IMR-90 (cell line): ENCODE measurements around the gene ABL2. TPM values are rescaled to one million over a fixed set of nuclear protein-coding genes. Genes with fewer than 3 reads are reported as not detected.

Experiments
- ATAC-seq: fragments of 200-7000 bp; cut with Tn5 transposase; 2 replicates; pipeline ENCODE4 v1.9.1; 2020; ENCODE audit warnings: low read depth, mild to moderate bottlenecking, moderate library complexity
- BruUV-seq: library from RNA; stranded (reverse); fragments of 400-500 nt; replicated peaks from 2 replicates; lab custom pipeline; 2021; lab: Mats Ljungman, UMichigan
- CTCF ChIA-PET: fragments of 300-600 bp; formaldehyde crosslinking; extraction: SDS; loops from one replicate; lab custom pipeline; 2021; ENCODE audit warnings: antibody characterized with exemption; lab: Yijun Ruan, JAX
- POLR2A ChIA-PET: fragments of 300-600 bp; sonication (Branson Sonifier 250); formaldehyde crosslinking; loops from one replicate; lab custom pipeline; 2022; ENCODE audit warnings: antibody characterized with exemption; ENCODE audit not compliant: unreplicated experiment; lab: Charles Lee
- DNase-seq: peaks from one replicate; pipeline ENCODE4 v3.0.0; 2013
- H2AFZ ChIP-seq: replicated peaks from 2 replicates; pipeline ENCODE3; 2013; ENCODE audit warnings: low read length, mild to moderate bottlenecking; ENCODE audit not compliant: poor library complexity
- H2AK5ac ChIP-seq: 2 replicates; pipeline ENCODE4 v1.6.1; 2013; ENCODE audit warnings: low read depth, low read length, inconsistent platforms
- H2AK9ac ChIP-seq: replicated peaks from 2 replicates; pipeline ENCODE3; 2013; ENCODE audit warnings: mild to moderate bottlenecking, low read depth, low read length, moderate library complexity; ENCODE audit not compliant: poor library complexity
- H2BK120ac ChIP-seq: 2 replicates; pipeline ENCODE4 v1.6.1; 2013; ENCODE audit warnings: low read depth, low read length, inconsistent platforms
- H2BK15ac ChIP-seq: 3 replicates; pipeline ENCODE4 v1.6.1; 2013; ENCODE audit warnings: low read depth, low read length, inconsistent platforms
- H2BK20ac ChIP-seq: 2 replicates; pipeline ENCODE4 v1.6.1; 2013; ENCODE audit warnings: low read depth, mild to moderate bottlenecking, inconsistent platforms, low read length, moderate library complexity
- H2BK5ac ChIP-seq: 2 replicates; pipeline ENCODE4 v1.6.1; 2013; ENCODE audit warnings: mild to moderate bottlenecking, low read depth, low read length, inconsistent platforms; ENCODE audit not compliant: poor library complexity, severe bottlenecking
- H3K14ac ChIP-seq: replicated peaks from 2 replicates; pipeline ENCODE4 v1.6.1; 2013; ENCODE audit warnings: low read depth, low read length, inconsistent platforms
- H3K18ac ChIP-seq: 2 replicates; pipeline ENCODE4 v1.6.1; 2013; ENCODE audit warnings: low read depth, low read length, control low read depth
- H3K23ac ChIP-seq: 2 replicates; pipeline ENCODE4 v1.6.1; 2013; ENCODE audit warnings: low read depth, low read length, inconsistent platforms
- H3K27ac ChIP-seq: 2 replicates; pipeline ENCODE4 v1.5.1; 2013; ENCODE audit warnings: mild to moderate bottlenecking, control low read depth, low read length; ENCODE audit not compliant: insufficient read depth
- H3K27me3 ChIP-seq: 2 replicates; pipeline ENCODE4 v1.6.1; 2013; ENCODE audit warnings: low read length; ENCODE audit not compliant: control insufficient read depth, insufficient read depth
- H3K36me3 ChIP-seq: 2 replicates; pipeline ENCODE4 v1.6.1; 2013; ENCODE audit warnings: low read length, mixed read lengths; ENCODE audit not compliant: control insufficient read depth, insufficient read depth
- H3K4ac ChIP-seq: 2 replicates; pipeline ENCODE4 v1.6.1; 2013; ENCODE audit warnings: low read depth, low read length, inconsistent platforms
- H3K4me1 ChIP-seq: 2 replicates; pipeline ENCODE4 v1.6.1; 2013; ENCODE audit warnings: low read length, mixed read lengths; ENCODE audit not compliant: control insufficient read depth, insufficient read depth
- H3K4me2 ChIP-seq: 2 replicates; pipeline ENCODE4 v1.6.1; 2013; ENCODE audit warnings: low read depth, mild to moderate bottlenecking, control low read depth, low read length, moderate library complexity
- H3K4me3 ChIP-seq: 2 replicates; pipeline ENCODE4 v1.5.1; 2013; ENCODE audit warnings: low read depth, mild to moderate bottlenecking, control low read depth, low read length, moderate library complexity; ENCODE audit not compliant: insufficient read depth
- H3K56ac ChIP-seq: 2 replicates; pipeline ENCODE4 v1.6.1; 2013; ENCODE audit warnings: low read length, inconsistent platforms; ENCODE audit not compliant: insufficient read depth; ENCODE audit errors: extremely low read depth
- H3K79me1 ChIP-seq, 2 experiments: 2 replicates each; pipeline ENCODE4 v1.6.1; 2013; ENCODE audit warnings: low read length in 2 of 2, inconsistent platforms in 1 of 2, low read depth in 1 of 2
- H3K9ac ChIP-seq: 2 replicates; pipeline ENCODE4 v1.6.1; 2013; ENCODE audit warnings: low read depth, low read length, control low read depth
- H3K9me1 ChIP-seq: 2 replicates; pipeline ENCODE4 v1.6.1; 2013; ENCODE audit warnings: low read length, inconsistent platforms; ENCODE audit not compliant: insufficient read depth
- H3K9me3 ChIP-seq: 2 replicates; pipeline ENCODE4 v1.6.1; 2013; ENCODE audit warnings: low read length; ENCODE audit not compliant: control insufficient read depth, insufficient read depth
- H4K20me1 ChIP-seq: 2 replicates; pipeline ENCODE4 v1.6.1; 2013; ENCODE audit warnings: low read length, inconsistent platforms; ENCODE audit not compliant: insufficient read depth
- H4K5ac ChIP-seq: 2 replicates; pipeline ENCODE4 v1.6.1; 2013; ENCODE audit warnings: mild to moderate bottlenecking, low read depth, low read length, control low read depth
- H4K8ac ChIP-seq, 2 experiments: 2 replicates each; pipeline ENCODE4 v1.6.1; 2013; ENCODE audit warnings: low read depth in 2 of 2, low read length in 2 of 2, control low read depth in 1 of 2, inconsistent platforms in 1 of 2
- H4K91ac ChIP-seq: 2 replicates; pipeline ENCODE4 v1.6.1; 2013; ENCODE audit warnings: low read depth, low read length, inconsistent platforms; ENCODE audit not compliant: insufficient read depth
- BHLHE40 ChIP-seq: fragments of 150-350 bp; IDR thresholded peaks from 2 replicates; pipeline ENCODE4 v1.6.1; 2016; ENCODE audit warnings: mild to moderate bottlenecking, low read depth, low read length
- CHD1 ChIP-seq: IDR thresholded peaks from 2 replicates; pipeline ENCODE4 v1.6.1; 2012; ENCODE audit warnings: low read depth, low read length, improper control_type of control experiment
- CTCF ChIP-seq: conservative IDR thresholded peaks from 2 replicates; pipeline ENCODE4 v1.5.1; 2012; ENCODE audit warnings: mild to moderate bottlenecking, low read depth, low read length, improper control_type of control experiment
- FOS ChIP-seq: fragments of 150-350 bp; IDR thresholded peaks from 2 replicates; pipeline ENCODE4 v1.6.1; 2016; ENCODE audit warnings: low read depth, low read length
- MAFK ChIP-seq: IDR thresholded peaks from 2 replicates; pipeline ENCODE4 v1.6.1; 2012; ENCODE audit warnings: low read depth, low read length, improper control_type of control experiment
- MAZ ChIP-seq: IDR thresholded peaks from 2 replicates; pipeline ENCODE4 v1.6.1; 2012; ENCODE audit warnings: low read depth, mild to moderate bottlenecking, low read length, improper control_type of control experiment, moderate library complexity, borderline replicate concordance
- POLR2A ChIP-seq: IDR thresholded peaks from 2 replicates; pipeline ENCODE4 v1.6.1; 2012; ENCODE audit warnings: mild to moderate bottlenecking, low read depth, low read length
- RCOR1 ChIP-seq: IDR thresholded peaks from 2 replicates; pipeline ENCODE4 v1.6.1; 2012; ENCODE audit warnings: mild to moderate bottlenecking, low read length, improper control_type of control experiment; ENCODE audit not compliant: insufficient replicate concordance
- RFX5 ChIP-seq: IDR thresholded peaks from 2 replicates; pipeline ENCODE4 v1.8.0; 2012; ENCODE audit warnings: low read depth, mild to moderate bottlenecking, low read length, moderate library complexity
- SMC3 ChIP-seq: fragments of 150-350 bp; IDR thresholded peaks from 2 replicates; pipeline ENCODE4 v1.6.1; 2016; ENCODE audit warnings: low read depth, mild to moderate bottlenecking, antibody characterized with exemption, low read length, moderate library complexity
- WGBS, 2 experiments: methylation state at CpG; one replicate each; pipeline versions ENCODE4 v1.1.5 to v1.1.7; 2013; ENCODE audit warnings: missing lambda C conversion rate in 2 of 2; ENCODE audit not compliant: insufficient read length in 1 of 2; ENCODE audit errors: extremely low coverage in 2 of 2; 5-methylcytosine and 5-hydroxymethylcytosine counted together
- dilution Hi-C: fragments of 300-500 bp; cut with HindIII; formaldehyde crosslinking; loops from one replicate; pipeline ENCODE4 v1.14.3; 2018; ENCODE audit warnings: low sequenced_read_pairs; ENCODE audit not compliant: unreplicated experiment
- in situ Hi-C: fragments of 300-500 bp; cut with MboI; formaldehyde crosslinking; loops from 3 replicates; pipeline ENCODE4 v1.14.3; 2019; ENCODE audit warnings: low sequenced_read_pairs, inconsistent platforms, mixed read lengths
- intact Hi-C: fragments of 100-400 bp; cut with micrococcal nuclease; formaldehyde crosslinking; loops from 2 replicates; pipeline ENCODE4 v1.10.0; 2022
- polyA plus RNA-seq, 3 experiments: library from polyadenylated mRNA; depleted of rRNA; stranded (reverse); fragments of >200 nt; gene quantifications; 2 replicates each; pipeline ENCODE4 v1.2.3, GENCODE V29; 2012; ENCODE audit warnings: low replicate concordance in 1 of 3
- total RNA-seq: library from RNA; depleted of rRNA; stranded (reverse); fragments of >200 nt; gene quantifications from 2 replicates; pipeline ENCODE4 v1.2.3, GENCODE V29; 2012

ABL2 gene
- total and polyA plus RNA-seq, 2 of the 4 experiments (the other 2 are of a cell fraction) = 9.7 to 110 TPM

GRCh38 chr1:179178183-179178582 lies 51.3 kb downstream of the ABL2 start:
- Histone ChIP-seq H4K91ac (no peak overlapping the region), H3K23ac (no peak overlapping the region), H3K9ac (no peak overlapping the region), H2BK5ac (peak overlapping the region; percentile 88), H4K8ac (0 out of 4 replicates have a peak overlapping the region, but pooled peaks of 1 of the 2 experiments have one; percentile 62), H3K27ac (peak overlapping the region; percentile 69), H3K9me3 (no peaks in the 10 kb centered on the region), H3K27me3 (no peaks in the 10 kb centered on the region), H4K5ac (no peak overlapping the region), H2AK9ac (no peak overlapping the region), H3K18ac (no peak overlapping the region; the same call in 1 of the 2 replicates), H3K4me2 (no peak overlapping the region), H2AFZ (no peak overlapping the region), H3K14ac (0 out of 2 replicates have a peak overlapping the region, but pooled peaks have one; percentile 29), H3K4me3 (no peak overlapping the region), H3K56ac (no peak overlapping the region), H3K4me1 (peaks cover 16% of the 10 kb centered on the region), H3K79me1 (peaks cover 12 to 53% of the 10 kb centered on the region in 2 experiments), H2AK5ac (peak overlapping the region; percentile 33; the same call in 1 of the 2 replicates), H3K9me1 (no peaks in the 10 kb centered on the region), H2BK15ac (0 out of 3 replicates have a peak overlapping the region, but pooled peaks have one; percentile 66), H2BK20ac (0 out of 2 replicates have a peak overlapping the region, but pooled peaks have one; percentile 34), H3K36me3 (no peaks in the 10 kb centered on the region), H2BK120ac (peak overlapping the region; percentile 69; the same call in 1 of the 2 replicates), H4K20me1 (no peaks in the 10 kb centered on the region), H3K4ac (peak overlapping the region; percentile 30; the same call in 1 of the 2 replicates)
- dilution Hi-C loops = no loop called here
- intact Hi-C loops = loop anchor here (5.0 kb wide), 1 partner anchor 36 kb away; no protein-coding TSS in a partner anchor
- ChIA-PET CTCF (no interaction called here), POLR2A (interaction anchor here (0.6 kb wide), 1 partner anchor 870 kb away, joined by 13 read pairs; no protein-coding TSS in a partner anchor)
- no TSS peak for BruUV-seq
- DNase-seq (peak; percentile 43), ATAC-seq (peak; percentile 33)
- no CpG with 5 or more reads among the region's 4 CpGs for WGBS, 2 experiments
- TF ChIP-seq BHLHE40 (no peak), RFX5 (no peak), CHD1 (no peak), FOS (no peak), SMC3 (no peak), POLR2A (no peak), MAFK (no peak), MAZ (no peak), RCOR1 (no peak), CTCF (no peak)
- in situ Hi-C loops = no loop called here
